ENCODE results near the gene DUSP8.

Gene DUSP8

DNA sequence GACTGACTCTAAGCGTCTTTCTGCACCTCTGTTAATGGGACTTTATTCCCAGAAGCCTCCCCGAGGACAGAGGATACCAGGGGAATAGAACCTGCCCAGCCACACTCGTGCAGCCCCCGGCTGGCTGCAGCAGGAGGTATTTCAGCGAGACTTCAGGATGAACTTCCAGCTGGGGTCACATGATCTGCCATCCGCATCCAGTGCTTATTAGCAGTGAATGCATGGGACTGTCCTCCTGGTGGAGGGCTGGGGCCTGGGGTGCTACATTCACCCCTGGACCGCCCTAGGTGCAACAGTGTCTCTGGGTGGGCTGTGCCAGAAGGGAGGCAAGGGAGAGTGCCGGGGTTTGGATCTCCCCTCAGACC is 1.6 kb downstream of the DUSP8 start:
- no peak for TF ChIP-seq CTCF (IDR thresholded peaks at IDR 0.05)
- peak overlapping the region; percentile 85 to 89 for H3K27ac ChIP-seq
- intact Hi-C loops (cut with DNase I; ENCODE audit: low total_unique reads) = loop anchor here (10.0 kb wide), 1 partner anchor 116 kb away; no protein-coding TSS in a partner anchor
- H3K9me3 ChIP-seq = no peaks in the 10 kb centered on the region
- peaks cover 0 to 72% (median 60%) of the 10 kb centered on the region in 4 donors for H3K4me1 ChIP-seq
- H3K4me3 ChIP-seq = peak overlapping the region; percentile 65 to 85
- no peak for DNase-seq
- H3K27me3 ChIP-seq = no peaks in the 10 kb centered on the region
- H3K36me3 ChIP-seq = peaks cover 0 to 4% (median 0%) of the 10 kb centered on the region in 3 donors

DNA sequence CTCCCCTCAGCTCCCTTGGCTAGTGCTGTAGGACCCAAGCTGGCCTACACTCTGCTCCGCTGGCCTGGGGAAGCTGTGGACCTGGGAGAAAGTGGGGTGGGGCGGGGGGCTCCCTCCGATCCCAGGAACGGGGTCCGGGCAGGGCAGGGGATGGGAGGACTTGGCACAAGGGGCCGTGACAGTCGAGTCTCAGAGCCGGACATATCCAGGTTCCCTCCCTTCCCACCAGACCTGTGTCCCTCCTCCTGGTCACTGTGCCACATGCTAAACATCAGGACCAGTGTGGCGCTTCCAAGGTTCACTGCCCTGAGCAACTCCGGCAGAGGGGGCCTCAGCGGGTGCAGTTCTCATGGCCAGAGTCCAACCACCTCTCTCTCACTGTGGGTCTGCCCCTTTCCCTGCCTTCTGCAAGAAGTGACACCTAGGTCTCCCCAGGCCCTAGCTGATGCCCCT is 2.0 kb downstream of the DUSP8 start:
- DNase-seq = no peak
- Histone ChIP-seq H3K4me1 (peaks cover 0 to 75% (median 64%) of the 10 kb centered on the region in 4 donors), H3K36me3 (peaks cover 0 to 9% (median 0%) of the 10 kb centered on the region in 3 donors), H3K27me3 (no peaks in the 10 kb centered on the region), H3K9me3 (no peaks in the 10 kb centered on the region), H3K4me3 (peak overlapping the region; percentile 65 to 85), H3K27ac (peak overlapping the region; percentile 85 to 89)
- TF ChIP-seq CTCF (IDR thresholded peaks at IDR 0.05) = no peak
- intact Hi-C loops (cut with DNase I; ENCODE audit: low total_unique reads) = loop anchor here (10.0 kb wide), 1 partner anchor 115 kb away; no protein-coding TSS in a partner anchor

DNA sequence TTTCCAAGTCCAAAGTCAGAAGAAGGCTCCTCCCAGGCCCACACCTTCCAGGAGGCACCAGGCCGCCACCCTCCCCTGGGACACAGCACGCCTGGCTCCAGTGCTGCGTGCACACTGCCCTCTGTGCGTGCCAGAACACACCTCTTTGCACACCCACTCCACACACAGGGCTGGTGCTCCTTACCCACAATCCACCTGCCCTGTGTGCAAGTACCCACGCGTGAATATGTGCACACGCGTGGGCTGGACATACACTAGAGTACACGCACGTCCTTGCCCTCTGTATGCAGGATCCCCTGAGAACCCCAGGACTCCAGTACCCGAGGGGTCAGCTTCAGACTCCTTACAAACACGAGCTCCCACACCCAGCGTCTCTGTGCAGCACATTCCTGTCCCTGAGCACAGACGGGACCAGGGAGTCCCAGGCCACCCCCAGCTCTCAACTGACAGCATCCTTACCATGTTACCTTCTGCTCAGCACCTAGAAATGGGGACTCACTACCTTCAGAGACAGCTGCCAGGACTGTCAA is 2.8 kb downstream of the DUSP8 start:
- Histone ChIP-seq H3K36me3 (peaks cover 0 to 10% (median 0%) of the 10 kb centered on the region in 3 donors), H3K9me3 (no peaks in the 10 kb centered on the region), H3K27me3 (no peaks in the 10 kb centered on the region), H3K27ac (peak overlapping the region in 1 of 2 donors; percentile 85), H3K4me1 (peaks cover 0 to 80% (median 68%) of the 10 kb centered on the region in 4 donors), H3K4me3 (no peak overlapping the region)
- no peak for TF ChIP-seq CTCF (IDR thresholded peaks at IDR 0.05)
- intact Hi-C loops (cut with DNase I; ENCODE audit: low total_unique reads) = loop anchor here (10.0 kb wide), 1 partner anchor 185 kb away; the partner anchor contains the start of gene IFITM10
- DNase-seq = no peak

- Histone ChIP-seq H3K36me3 (peaks cover 3 to 18% (median 6%) of the 10 kb centered on the region in 3 donors), H3K4me1 (peaks cover 0 to 75% (median 64%) of the 10 kb centered on the region in 4 donors), H3K27me3 (no peaks in the 10 kb centered on the region), H3K4me3 (no peak overlapping the region), H3K9me3 (no peaks in the 10 kb centered on the region), H3K27ac (peak overlapping the region in 1 of 2 donors; percentile 85)
- no peak for TF ChIP-seq CTCF (IDR thresholded peaks at IDR 0.05)
- peak in 1 of 2 donors; percentile 21 for DNase-seq
- intact Hi-C loops (cut with DNase I; ENCODE audit: low total_unique reads) = loop anchor here (10.0 kb wide), 1 partner anchor 186 kb away; the partner anchor contains the start of gene IFITM10
These were observed 3.6 kb downstream of the DUSP8 start for GRCh38 chr11:1568441-1568911.

DNA sequence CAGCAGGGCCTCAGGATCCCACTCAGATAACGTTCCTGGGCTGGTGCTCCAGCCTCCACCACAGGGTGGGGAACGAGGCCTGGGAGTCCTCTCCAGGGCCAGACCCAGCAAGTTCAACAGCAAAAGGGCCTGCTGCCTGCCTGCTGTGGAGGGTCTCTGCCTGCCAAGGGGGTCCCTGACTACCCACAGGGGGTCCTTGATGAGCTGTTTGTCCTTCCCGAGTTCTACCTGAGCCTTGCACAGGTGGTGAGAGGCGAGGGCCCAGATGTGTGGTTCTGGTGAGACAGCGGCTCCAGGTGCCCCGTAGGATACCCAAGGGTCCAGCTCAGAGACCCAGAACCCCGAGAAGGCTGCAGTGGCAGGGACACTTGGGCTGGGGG is 4.4 kb downstream of the DUSP8 start:
- Histone ChIP-seq H3K4me1 (peaks cover 0 to 67% (median 56%) of the 10 kb centered on the region in 4 donors), H3K27me3 (no peaks in the 10 kb centered on the region), H3K27ac (no peak overlapping the region), H3K36me3 (peaks cover 9 to 25% (median 14%) of the 10 kb centered on the region in 3 donors), H3K9me3 (no peaks in the 10 kb centered on the region), H3K4me3 (no peak overlapping the region)
- DNase-seq = no peak
- intact Hi-C loops (cut with DNase I; ENCODE audit: low total_unique reads) = loop anchor here (10.0 kb wide), 1 partner anchor 187 kb away; the partner anchor contains the start of gene IFITM10
- TF ChIP-seq CTCF (IDR thresholded peaks at IDR 0.05) = no peak

Measured in tibial artery (tissue), 4 donors.